SU-DHL-6 (cell line): ENCODE data around the gene SDS.

ENCODE experiments used
- CTCF ChIP-seq: fragments of 200-600 bp; sonication (generic); IDR thresholded peaks from one replicate; pipeline ENCODE4 v1.5.1; 2017; ENCODE audit warnings: antibody characterized with exemption, mild to moderate bottlenecking, low read length, moderate library complexity; ENCODE audit not compliant: insufficient read depth, poor library complexity, severe bottlenecking
- EZH2phosphoT487 ChIP-seq: fragments of 200-600 bp; sonication (generic), shearing (Covaris generic); conservative IDR thresholded peaks from 2 replicates; pipeline ENCODE4 v1.6.1; 2018; ENCODE audit warnings: mild to moderate bottlenecking, antibody characterized with exemption, low read length, moderate library complexity, mixed read lengths

DNA sequence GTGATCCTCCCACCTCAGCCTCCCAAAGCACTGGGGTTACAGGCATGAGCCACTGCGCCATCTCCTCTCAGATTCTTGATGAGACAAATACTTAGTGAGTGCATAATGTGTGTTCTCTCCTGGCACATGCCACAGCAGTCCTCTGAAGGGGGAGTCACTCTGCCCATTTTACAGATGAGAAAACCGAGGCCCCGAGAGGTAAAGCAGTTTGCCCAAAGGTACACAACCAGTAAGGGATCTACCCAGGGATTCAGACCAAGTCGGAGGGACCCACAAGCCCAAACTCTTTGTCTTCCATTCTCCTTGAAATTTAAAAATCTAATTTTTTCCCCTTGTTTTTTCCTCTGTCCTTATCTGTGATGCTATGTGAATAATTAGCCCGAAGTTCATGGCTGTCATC is 39.0 kb downstream of the SDS start:
- TF ChIP-seq CTCF, result no peak
- TF ChIP-seq EZH2phosphoT487, result no peak
